SH-SY5Y (cell line): ENCODE measurements around the gene HAPSTR1.

ENCODE experiments used
- GATA2 ChIP-seq: IDR thresholded peaks from 2 replicates; pipeline ENCODE4 v1.6.1; 2011; ENCODE audit warnings: mild to moderate bottlenecking, low read depth, low read length
- GATA3 ChIP-seq: IDR thresholded peaks from 2 replicates; pipeline ENCODE4 v1.6.1; 2011; ENCODE audit warnings: low read depth, mild to moderate bottlenecking, low read length, moderate library complexity

HAPSTR1 gene

GRCh38 chr16:9089660-9090059 lies 1.8 kb upstream of the HAPSTR1 start:
- no peak for TF ChIP-seq GATA3
- no peak for TF ChIP-seq GATA2

- TF ChIP-seq GATA3 (no peak), GATA2 (no peak)
Observed at GRCh38 chr16:9090101-9090959, 1.1 kb upstream of the HAPSTR1 start.

GRCh38 chr16:9091867-9092281 lies 430 bp downstream of the HAPSTR1 start:
- no peak for TF ChIP-seq GATA2
- no peak for TF ChIP-seq GATA3

GRCh38 chr16:9092282-9092977 lies 986 bp downstream of the HAPSTR1 start:
- TF ChIP-seq GATA2 (no peak), GATA3 (no peak)

- TF ChIP-seq GATA3: no peak
- TF ChIP-seq GATA2: no peak
Observed at GRCh38 chr16:9092978-9093344, 1.5 kb downstream of the HAPSTR1 start.

GRCh38 chr16:9094011-9094846 lies 2.8 kb downstream of the HAPSTR1 start:
- TF ChIP-seq GATA3 (no peak), GATA2 (no peak)

GRCh38 chr16:9095171-9095570 lies 3.7 kb downstream of the HAPSTR1 start:
- TF ChIP-seq GATA3: no peak
- TF ChIP-seq GATA2: no peak

GRCh38 chr16:9095656-9096397 lies 4.4 kb downstream of the HAPSTR1 start:
- TF ChIP-seq GATA3: no peak
- no peak for TF ChIP-seq GATA2

- TF ChIP-seq GATA3: no peak
- TF ChIP-seq GATA2: no peak
Observed at GRCh38 chr16:9096416-9096952, 5.0 kb downstream of the HAPSTR1 start.

GRCh38 chr16:9097266-9098219 lies 6.1 kb downstream of the HAPSTR1 start:
- TF ChIP-seq GATA2 (no peak), GATA3 (no peak)

GRCh38 chr16:9098377-9099090 lies 7.1 kb downstream of the HAPSTR1 start:
- TF ChIP-seq GATA3: no peak
- TF ChIP-seq GATA2: no peak
